Gastrocnemius medialis (tissue), 4 donors: Measurements from ENCODE around the gene JAK3. TPM values are rescaled to one million over a fixed set of nuclear protein-coding genes. Genes with fewer than 3 reads are reported as not detected.

ENCODE experiments used
- ATAC-seq, 2 donors: fragments of 150-250 bp; one replicate each; pipeline ENCODE4 v1.9.1; 2016
- DNase-seq, 2 donors: peaks; one replicate each; pipeline ENCODE4 v3.0.0-alpha.2; 2019
- H3K27ac ChIP-seq, 4 donors: fragments of 200-600 bp; sonication (generic); 1 replicate in 1 of 4; 2 replicates in 3 of 4; pipeline ENCODE4 v1.5.1; 2016 to 2018; ENCODE audit warnings: mild to moderate bottlenecking in 2 of 4, moderate library complexity in 1 of 4
- H3K27me3 ChIP-seq, 3 donors: fragments of 200-600 bp; sonication (generic) in 2 of 3; 1 replicate in 1 of 3; 2 replicates in 2 of 3; pipeline versions ENCODE4 v1.5.1 to v1.6.0; 2016 to 2019; ENCODE audit warnings: mild to moderate bottlenecking in 1 of 3, moderate library complexity in 1 of 3
- H3K36me3 ChIP-seq, 2 donors: fragments of 200-600 bp; sonication (generic) in 1 of 2; one replicate each; pipeline ENCODE4 v1.5.1; 2017 to 2018
- H3K4me1 ChIP-seq, 2 donors: fragments of 200-600 bp; sonication (generic) in 1 of 2; one replicate each; pipeline ENCODE4 v1.5.1; 2016 to 2017; ENCODE audit warnings: mild to moderate bottlenecking in 2 of 2
- H3K4me3 ChIP-seq, 4 donors: fragments of 200-600 bp; sonication (generic) in 3 of 4; 1 replicate in 1 of 4; 2 replicates in 3 of 4; pipeline ENCODE4 v1.5.1; 2016 to 2019; ENCODE audit warnings: mild to moderate bottlenecking in 2 of 4
- H3K9me3 ChIP-seq, 3 donors: fragments of 200-600 bp; sonication (generic) in 2 of 3; 1 replicate in 1 of 3; 2 replicates in 2 of 3; pipeline ENCODE4 v1.5.1; 2016 to 2019
- POLR2A ChIP-seq, 2 donors: fragments of 450-650 bp; IDR thresholded peaks; one replicate each; pipeline ENCODE4 v1.6.1; 2017; ENCODE audit warnings: antibody characterized with exemption in 2 of 2, mild to moderate bottlenecking in 2 of 2, moderate library complexity in 2 of 2
- in situ Hi-C, 4 donors: fragments of 200-750 bp; cut with MboI; loops; one replicate each; pipeline versions ENCODE4 v1.15.0 to v1.8.0; 2017; ENCODE audit warnings: low sequenced_read_pairs in 4 of 4
- intact Hi-C: fragments of 100-400 bp; cut with DNase I; formaldehyde crosslinking; loops from one replicate; pipeline ENCODE4 v1.15.1; 2023; ENCODE audit warnings: low total_unique reads
- total RNA-seq, 4 donors: library from RNA; depleted of rRNA; stranded (reverse); fragments of >200 nt; gene quantifications; one replicate each; pipeline versions ENCODE4 v1.1.0 to v1.2.3, GENCODE V29; 2016
- TF ChIP-seq, protein P1 (sequence below), 5 experiments: fragments of 450-650 bp in 3 of 5; fragments of 200-600 bp in 2 of 5; sonication (generic) in 2 of 5; IDR thresholded peaks in 4 of 5; conservative IDR thresholded peaks in 1 of 5; 1 replicate in 4 of 5; 2 replicates in 1 of 5; pipeline ENCODE4 v1.5.1; 2016 to 2019; ENCODE audit warnings: antibody characterized with exemption in 5 of 5, mild to moderate bottlenecking in 3 of 5, moderate library complexity in 3 of 5

The JAK3 gene
- total RNA-seq, 4 donors from 2014 or later, result 0.55 to 1.6 (median 1.2) TPM

- TF ChIP-seq POLR2A (IDR thresholded peaks at IDR 0.05), result no peak
- TF ChIP-seq, protein P1, sequence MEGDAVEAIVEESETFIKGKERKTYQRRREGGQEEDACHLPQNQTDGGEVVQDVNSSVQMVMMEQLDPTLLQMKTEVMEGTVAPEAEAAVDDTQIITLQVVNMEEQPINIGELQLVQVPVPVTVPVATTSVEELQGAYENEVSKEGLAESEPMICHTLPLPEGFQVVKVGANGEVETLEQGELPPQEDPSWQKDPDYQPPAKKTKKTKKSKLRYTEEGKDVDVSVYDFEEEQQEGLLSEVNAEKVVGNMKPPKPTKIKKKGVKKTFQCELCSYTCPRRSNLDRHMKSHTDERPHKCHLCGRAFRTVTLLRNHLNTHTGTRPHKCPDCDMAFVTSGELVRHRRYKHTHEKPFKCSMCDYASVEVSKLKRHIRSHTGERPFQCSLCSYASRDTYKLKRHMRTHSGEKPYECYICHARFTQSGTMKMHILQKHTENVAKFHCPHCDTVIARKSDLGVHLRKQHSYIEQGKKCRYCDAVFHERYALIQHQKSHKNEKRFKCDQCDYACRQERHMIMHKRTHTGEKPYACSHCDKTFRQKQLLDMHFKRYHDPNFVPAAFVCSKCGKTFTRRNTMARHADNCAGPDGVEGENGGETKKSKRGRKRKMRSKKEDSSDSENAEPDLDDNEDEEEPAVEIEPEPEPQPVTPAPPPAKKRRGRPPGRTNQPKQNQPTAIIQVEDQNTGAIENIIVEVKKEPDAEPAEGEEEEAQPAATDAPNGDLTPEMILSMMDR (IDR thresholded peaks at IDR 0.05 in 4 of 5, conservative IDR thresholded peaks at IDR 0.05 in 1 of 5), result no peak
- intact Hi-C loops, result no loop called here
- no peaks in the 10 kb centered on the region for H3K36me3 ChIP-seq
- in situ Hi-C loops, result no loop called here
- H3K9me3 ChIP-seq, result no peaks in the 10 kb centered on the region
- no peak for ATAC-seq
- no peak overlapping the region for H3K4me3 ChIP-seq
- DNase-seq, result no peak
- H3K27me3 ChIP-seq, result peaks cover 25 to 39% (median 33%) of the 10 kb centered on the region in 3 donors
- H3K4me1 ChIP-seq, result no peaks in the 10 kb centered on the region
- H3K27ac ChIP-seq, result no peak overlapping the region
Observed at GRCh38 chr19:17796838-17797423, 50.9 kb downstream of the JAK3 start.

DNA sequence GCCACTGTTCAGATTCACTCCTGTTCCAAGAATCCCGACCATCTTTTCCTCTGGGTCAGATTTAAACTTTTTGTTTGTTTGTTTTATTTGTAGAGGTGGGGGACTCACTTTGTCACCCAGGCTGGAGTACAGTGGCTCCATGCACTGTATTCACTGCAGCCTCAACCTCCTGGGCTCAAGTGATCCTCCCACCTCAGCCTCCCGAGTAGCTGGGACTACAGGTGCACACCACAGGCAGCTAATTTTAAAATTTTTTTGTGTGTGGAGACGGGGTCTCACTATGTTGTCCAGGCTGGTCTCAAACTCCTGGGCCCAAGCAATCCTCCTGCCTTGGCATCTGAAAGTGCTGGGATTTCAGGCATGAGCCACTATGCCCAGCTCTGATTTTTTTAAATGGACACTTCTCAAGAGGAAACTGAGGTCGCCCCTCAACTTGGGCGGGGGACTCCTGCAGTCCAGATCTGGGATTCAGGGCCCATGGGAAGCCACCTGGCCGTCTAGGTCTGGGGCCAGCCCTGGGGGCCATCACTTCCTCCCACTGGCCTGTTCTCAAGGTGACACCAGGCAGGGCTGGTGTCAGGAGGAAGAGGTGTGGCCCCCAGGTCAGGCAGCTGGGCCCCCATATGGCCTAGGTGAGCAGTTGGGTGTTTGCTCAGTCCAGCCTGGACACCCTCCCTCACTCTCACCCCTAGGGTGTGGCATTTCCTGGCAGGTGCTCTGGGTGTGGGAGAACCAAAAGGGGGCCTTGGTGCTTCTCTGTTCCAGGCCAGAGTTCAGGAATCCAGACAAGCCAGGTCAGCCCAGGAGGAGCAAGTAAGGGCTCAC is 51.6 kb downstream of the JAK3 start:
- Histone ChIP-seq H3K27me3 (peaks cover 25 to 39% (median 33%) of the 10 kb centered on the region in 3 donors), H3K36me3 (no peaks in the 10 kb centered on the region), H3K27ac (no peak overlapping the region), H3K9me3 (no peaks in the 10 kb centered on the region), H3K4me1 (no peaks in the 10 kb centered on the region), H3K4me3 (no peak overlapping the region)
- intact Hi-C loops (no loop called here), in situ Hi-C loops (no loop called here)
- no peak for ATAC-seq
- no peak for DNase-seq
- TF ChIP-seq, protein P1 (IDR thresholded peaks at IDR 0.05 in 4 of 5, conservative IDR thresholded peaks at IDR 0.05 in 1 of 5), result no peak
- TF ChIP-seq POLR2A (IDR thresholded peaks at IDR 0.05), result no peak

- in situ Hi-C loops (no loop called here), intact Hi-C loops (no loop called here)
- no peak for TF ChIP-seq POLR2A (IDR thresholded peaks at IDR 0.05)
- TF ChIP-seq, protein P1 (IDR thresholded peaks at IDR 0.05 in 4 of 5, conservative IDR thresholded peaks at IDR 0.05 in 1 of 5), result no peak
- H3K27me3 ChIP-seq, result peaks cover 25 to 39% (median 33%) of the 10 kb centered on the region in 3 donors
- no peaks in the 10 kb centered on the region for H3K9me3 ChIP-seq
- no peaks in the 10 kb centered on the region for H3K4me1 ChIP-seq
- no peak overlapping the region for H3K4me3 ChIP-seq
- DNase-seq, result no peak
- no peak for ATAC-seq
- no peaks in the 10 kb centered on the region for H3K36me3 ChIP-seq
- no peak overlapping the region for H3K27ac ChIP-seq
Observed at GRCh38 chr19:17795495-17795856, 52.3 kb downstream of the JAK3 start.

GRCh38 chr19:17794731-17795494 is 52.9 kb downstream of the JAK3 start, which contains the start of gene B3GNT3:
Gene B3GNT3 (plus strand): TSS chr19:17795138. CDS start chr19:17807808, 12,670 bp downstream.
- no peaks in the 10 kb centered on the region for H3K4me1 ChIP-seq
- intact Hi-C loops (no loop called here), in situ Hi-C loops (no loop called here)
- no peak within 1 kb of the TSS for H3K27ac ChIP-seq
- H3K27me3 ChIP-seq, result peaks cover 25 to 37% (median 33%) of the 10 kb centered on the region in 3 donors
- no peak for ATAC-seq
- no peak for DNase-seq
- H3K4me3 ChIP-seq, result no peak within 1 kb of the TSS
- H3K36me3 ChIP-seq, result no peaks in the 10 kb centered on the region
- no peaks in the 10 kb centered on the region for H3K9me3 ChIP-seq
- TF ChIP-seq POLR2A (IDR thresholded peaks at IDR 0.05), result no peak
- TF ChIP-seq, protein P1 (IDR thresholded peaks at IDR 0.05 in 4 of 5, conservative IDR thresholded peaks at IDR 0.05 in 1 of 5), result no peak
